ENCODE results near the gene DNAJB13.

DNAJB13 gene

GRCh38 chr11:74005721-74006517, 55.1 kb downstream of the DNAJB13 start:
- Histone ChIP-seq H3K9me3 (ENCODE audit: control insufficient read depth, insufficient read depth, low read length) (no peaks in the 10 kb centered on the region), H3K36me3 (ENCODE audit: insufficient read depth, low read length) (no peaks in the 10 kb centered on the region; the same call in 1 of the 2 replicates), H3K9ac (ENCODE audit: low read depth, low read length) (no peak overlapping the region), H3K4me1 (ENCODE audit: insufficient read depth, low read length) (peaks cover 9% of the 10 kb centered on the region; the same call in 1 of the 2 replicates)

GRCh38 chr11:74006743-74007304, 56.0 kb downstream of the DNAJB13 start:
- no peaks in the 10 kb centered on the region; the same call in 1 of the 2 replicates for H3K36me3 ChIP-seq (ENCODE audit: insufficient read depth, low read length)
- no peak overlapping the region for H3K9ac ChIP-seq (ENCODE audit: low read depth, low read length)
- H3K4me1 ChIP-seq (ENCODE audit: insufficient read depth, low read length): peaks cover 9% of the 10 kb centered on the region; the same call in 1 of the 2 replicates
- H3K9me3 ChIP-seq (ENCODE audit: control insufficient read depth, insufficient read depth, low read length): no peaks in the 10 kb centered on the region

GRCh38 chr11:74007691-74008372, 57.0 kb downstream of the DNAJB13 start:
- Histone ChIP-seq H3K4me1 (ENCODE audit: insufficient read depth, low read length) (peaks cover 9% of the 10 kb centered on the region; the same call in 1 of the 2 replicates), H3K36me3 (ENCODE audit: insufficient read depth, low read length) (no peaks in the 10 kb centered on the region; the same call in 1 of the 2 replicates), H3K9ac (ENCODE audit: low read depth, low read length) (no peak overlapping the region), H3K9me3 (ENCODE audit: control insufficient read depth, insufficient read depth, low read length) (no peaks in the 10 kb centered on the region)

- Histone ChIP-seq H3K9ac (ENCODE audit: low read depth, low read length) (no peak within 1 kb of the TSS), H3K9me3 (ENCODE audit: control insufficient read depth, insufficient read depth, low read length) (no peaks in the 10 kb centered on the region), H3K4me1 (ENCODE audit: insufficient read depth, low read length) (peaks cover 9% of the 10 kb centered on the region; the same call in 1 of the 2 replicates), H3K36me3 (ENCODE audit: insufficient read depth, low read length) (no peaks in the 10 kb centered on the region; the same call in 1 of the 2 replicates)
Measured at GRCh38 chr11:74008373-74009229, 57.8 kb downstream of the DNAJB13 start, which contains the start of gene UCP3. Gene UCP3, minus strand, starts transcription at chr11:74009085. Its CDS starts 2,043 bp downstream, at chr11:74007042.

GRCh38 chr11:74009230-74009547, 58.4 kb downstream of the DNAJB13 start:
- Histone ChIP-seq H3K36me3 (ENCODE audit: insufficient read depth, low read length) (no peaks in the 10 kb centered on the region), H3K4me1 (ENCODE audit: insufficient read depth, low read length) (peaks cover 9% of the 10 kb centered on the region; the same call in 1 of the 2 replicates), H3K9me3 (ENCODE audit: control insufficient read depth, insufficient read depth, low read length) (no peaks in the 10 kb centered on the region), H3K9ac (ENCODE audit: low read depth, low read length) (no peak overlapping the region)

- Histone ChIP-seq H3K9me3 (ENCODE audit: control insufficient read depth, insufficient read depth, low read length) (no peaks in the 10 kb centered on the region), H3K36me3 (ENCODE audit: insufficient read depth, low read length) (no peaks in the 10 kb centered on the region), H3K9ac (ENCODE audit: low read depth, low read length) (no peak overlapping the region), H3K4me1 (ENCODE audit: insufficient read depth, low read length) (peaks cover 9% of the 10 kb centered on the region; the same call in 1 of the 2 replicates)
Measured at GRCh38 chr11:74009675-74010305, 59.0 kb downstream of the DNAJB13 start.

- H3K9ac ChIP-seq (ENCODE audit: low read depth, low read length): no peak overlapping the region
- peaks cover 9% of the 10 kb centered on the region; the same call in 1 of the 2 replicates for H3K4me1 ChIP-seq (ENCODE audit: insufficient read depth, low read length)
- H3K9me3 ChIP-seq (ENCODE audit: control insufficient read depth, insufficient read depth, low read length): no peaks in the 10 kb centered on the region
- H3K36me3 ChIP-seq (ENCODE audit: insufficient read depth, low read length): no peaks in the 10 kb centered on the region
Measured at GRCh38 chr11:74010306-74011300, 59.8 kb downstream of the DNAJB13 start.

GRCh38 chr11:74011360-74012073, 60.7 kb downstream of the DNAJB13 start:
- Histone ChIP-seq H3K9ac (ENCODE audit: low read depth, low read length) (no peak overlapping the region), H3K9me3 (ENCODE audit: control insufficient read depth, insufficient read depth, low read length) (no peaks in the 10 kb centered on the region), H3K4me1 (ENCODE audit: insufficient read depth, low read length) (peaks cover 9% of the 10 kb centered on the region; the same call in 1 of the 2 replicates), H3K36me3 (ENCODE audit: insufficient read depth, low read length) (no peaks in the 10 kb centered on the region)

- Histone ChIP-seq H3K9me3 (ENCODE audit: control insufficient read depth, insufficient read depth, low read length) (no peaks in the 10 kb centered on the region), H3K4me1 (ENCODE audit: insufficient read depth, low read length) (peaks cover 9% of the 10 kb centered on the region; the same call in 1 of the 2 replicates), H3K36me3 (ENCODE audit: insufficient read depth, low read length) (no peaks in the 10 kb centered on the region; the same call in 1 of the 2 replicates), H3K9ac (ENCODE audit: low read depth, low read length) (no peak overlapping the region)
Measured at GRCh38 chr11:74012074-74012809, 61.4 kb downstream of the DNAJB13 start.

GRCh38 chr11:74013141-74013540, 62.3 kb downstream of the DNAJB13 start:
- peaks cover 9% of the 10 kb centered on the region; the same call in 1 of the 2 replicates for H3K4me1 ChIP-seq (ENCODE audit: insufficient read depth, low read length)
- no peaks in the 10 kb centered on the region for H3K9me3 ChIP-seq (ENCODE audit: control insufficient read depth, insufficient read depth, low read length)
- no peaks in the 10 kb centered on the region; the same call in 1 of the 2 replicates for H3K36me3 ChIP-seq (ENCODE audit: insufficient read depth, low read length)
- H3K9ac ChIP-seq (ENCODE audit: low read depth, low read length): no peak overlapping the region

GRCh38 chr11:74014880-74015279, 64.1 kb downstream of the DNAJB13 start:
- Histone ChIP-seq H3K9me3 (ENCODE audit: control insufficient read depth, insufficient read depth, low read length) (no peaks in the 10 kb centered on the region), H3K36me3 (ENCODE audit: insufficient read depth, low read length) (no peaks in the 10 kb centered on the region; the same call in 1 of the 2 replicates), H3K9ac (ENCODE audit: low read depth, low read length) (no peak overlapping the region), H3K4me1 (ENCODE audit: insufficient read depth, low read length) (peaks cover 6% of the 10 kb centered on the region; the same call in 1 of the 2 replicates)

Measured in ES-I3 (cell line).